Caco-2 (cell line): ENCODE results near the gene CTDSPL. TPM values are rescaled to one million over a fixed set of nuclear protein-coding genes. Genes with fewer than 3 reads are reported as not detected.
"Not testable (repeated sequence)": the region's sequence is repeated elsewhere in the genome, so short reads cannot be mapped to it uniquely, and the experiment has no call there.

Experiments used
- BruUV-seq: library from RNA; stranded (reverse); fragments of 400-500 nt; replicated peaks from 2 replicates; lab custom pipeline; 2021; lab: Mats Ljungman, UMichigan
- CTCF ChIA-PET: fragments of 300-600 bp; sonication (Branson Sonifier 250); formaldehyde crosslinking; loops from one replicate; lab custom pipeline; 2022; ENCODE audit warnings: antibody characterized with exemption; lab: Charles Lee
- POLR2A ChIA-PET: fragments of 300-600 bp; sonication (Branson Sonifier 250); formaldehyde crosslinking; loops from one replicate; lab custom pipeline; 2022; ENCODE audit warnings: antibody characterized with exemption; lab: Charles Lee
- DNase-seq, 2 experiments: peaks; one replicate each; pipeline versions ENCODE4 v3.0.0 to v3.0.0-alpha.2; 2020 to 2022
- H3K27me3 ChIP-seq: replicated peaks from 2 replicates; pipeline ENCODE4 v1.6.0; 2011; ENCODE audit warnings: low read length; ENCODE audit not compliant: control insufficient read depth, insufficient read depth
- H3K36me3 ChIP-seq: 2 replicates; pipeline ENCODE4 v1.5.1; 2011; ENCODE audit warnings: low read length; ENCODE audit not compliant: control insufficient read depth, insufficient read depth
- H3K4me1 ChIP-seq: fragments of 250-450 bp; sonication (Bioruptor Pico); 2 replicates; pipeline ENCODE4 v1.5.1; 2020; ENCODE audit warnings: mild to moderate bottlenecking
- H3K4me3 ChIP-seq: 2 replicates; pipeline ENCODE4 v1.5.1; 2011; ENCODE audit warnings: low read depth, mild to moderate bottlenecking, control low read depth, low read length
- H3K9me3 ChIP-seq: fragments of 250-450 bp; sonication (Bioruptor Pico); 2 replicates; pipeline ENCODE4 v1.5.1; 2020; ENCODE audit warnings: mild to moderate bottlenecking, moderate library complexity
- H3K27ac Mint-ChIP-seq: one replicate; pipeline ENCODE4 v1.8.0; 2022; ENCODE audit warnings: mixed read lengths; ENCODE audit not compliant: unreplicated experiment
- H3K27me3 Mint-ChIP-seq: one replicate; pipeline ENCODE4 v1.8.0; 2022; ENCODE audit warnings: mixed read lengths; ENCODE audit not compliant: insufficient read depth, unreplicated experiment
- H3K36me3 Mint-ChIP-seq: one replicate; pipeline ENCODE4 v1.8.0; 2022; ENCODE audit warnings: mild to moderate bottlenecking, mixed read lengths; ENCODE audit not compliant: insufficient read depth, unreplicated experiment
- H3K4me1 Mint-ChIP-seq: one replicate; pipeline ENCODE4 v1.8.0; 2022; ENCODE audit warnings: low read depth, mixed read lengths; ENCODE audit not compliant: unreplicated experiment
- H3K4me3 Mint-ChIP-seq: one replicate; pipeline ENCODE4 v1.8.0; 2022; ENCODE audit warnings: mild to moderate bottlenecking, moderate library complexity, mixed read lengths; ENCODE audit not compliant: unreplicated experiment
- H3K9me3 Mint-ChIP-seq: one replicate; pipeline ENCODE4 v1.8.0; 2022; ENCODE audit warnings: mixed read lengths; ENCODE audit not compliant: unreplicated experiment
- intact Hi-C: fragments of 100-400 bp; cut with micrococcal nuclease; formaldehyde crosslinking; loops from one replicate; pipeline ENCODE4 v1.10.0; 2022; ENCODE audit not compliant: unreplicated experiment
- total RNA-seq: library from RNA; stranded (reverse); gene quantifications from 2 replicates; pipeline ENCODE4 v1.2.3, GENCODE V29; 2022
- TF ChIP-seq, protein P1 (sequence below), 2 experiments: fragments of 200-600 bp in 1 of 2; IDR thresholded peaks; 1 replicate in 1 of 2; 2 replicates in 1 of 2; pipeline versions ENCODE4 v1.5.1 to v1.8.0; 2011 to 2022; ENCODE audit warnings: antibody characterized with exemption in 1 of 2, control low read depth in 1 of 2, inconsistent platforms in 1 of 2, low read depth in 1 of 2, low read length in 1 of 2, mild to moderate bottlenecking in 1 of 2, moderate library complexity in 1 of 2; ENCODE audit not compliant: insufficient read depth in 1 of 2, severe bottlenecking in 1 of 2, unreplicated experiment in 1 of 2

The CTDSPL gene
- total RNA-seq, 1 experiment from 2014 or later = 60.9 TPM

DNA sequence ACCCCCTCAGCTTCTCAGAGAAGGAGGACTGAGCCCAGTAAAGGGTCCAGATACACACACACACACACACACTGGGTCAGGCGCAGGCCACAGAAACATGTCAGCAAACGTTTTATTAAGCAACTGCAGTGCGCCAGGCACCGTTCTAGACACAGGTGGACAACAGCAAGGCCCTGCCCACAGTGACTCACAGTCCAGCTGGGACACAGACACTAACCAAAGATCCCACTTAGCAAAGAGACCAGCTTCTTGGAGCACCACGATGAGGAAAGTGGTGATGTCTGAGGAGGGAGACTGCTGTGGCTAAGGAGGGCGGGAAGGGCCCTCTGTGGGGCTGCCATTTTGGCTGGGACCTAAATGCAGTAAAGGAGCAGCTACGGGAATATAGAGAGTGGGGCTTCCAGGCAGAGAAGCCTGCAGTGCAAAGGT lies 126.1 kb downstream of the CTDSPL start:
- Mint-ChIP-seq H3K4me3 (peak overlapping the region; percentile 26), H3K4me1 (peaks cover 67% of the 10 kb centered on the region), H3K27ac (peak overlapping the region; percentile 83), H3K36me3 (peaks cover 55% of the 10 kb centered on the region), H3K9me3 (no peaks in the 10 kb centered on the region), H3K27me3 (no peaks in the 10 kb centered on the region)
- ChIA-PET POLR2A (interaction anchor here (0.6 kb wide), 1 partner anchor 9 kb away, joined by 4 read pairs; no protein-coding TSS in a partner anchor), CTCF (interaction anchor here (3.2 kb wide), 1 partner anchor 9 kb away, joined by 12 read pairs; no protein-coding TSS in a partner anchor)
- Histone ChIP-seq H3K36me3 (no peaks in the 10 kb centered on the region), H3K4me3 (no peak overlapping the region), H3K9me3 (no peaks in the 10 kb centered on the region), H3K4me1 (peaks cover 85% of the 10 kb centered on the region), H3K27me3 (no peaks in the 10 kb centered on the region)
- intact Hi-C loops = no loop called here
- TF ChIP-seq, protein P1, sequence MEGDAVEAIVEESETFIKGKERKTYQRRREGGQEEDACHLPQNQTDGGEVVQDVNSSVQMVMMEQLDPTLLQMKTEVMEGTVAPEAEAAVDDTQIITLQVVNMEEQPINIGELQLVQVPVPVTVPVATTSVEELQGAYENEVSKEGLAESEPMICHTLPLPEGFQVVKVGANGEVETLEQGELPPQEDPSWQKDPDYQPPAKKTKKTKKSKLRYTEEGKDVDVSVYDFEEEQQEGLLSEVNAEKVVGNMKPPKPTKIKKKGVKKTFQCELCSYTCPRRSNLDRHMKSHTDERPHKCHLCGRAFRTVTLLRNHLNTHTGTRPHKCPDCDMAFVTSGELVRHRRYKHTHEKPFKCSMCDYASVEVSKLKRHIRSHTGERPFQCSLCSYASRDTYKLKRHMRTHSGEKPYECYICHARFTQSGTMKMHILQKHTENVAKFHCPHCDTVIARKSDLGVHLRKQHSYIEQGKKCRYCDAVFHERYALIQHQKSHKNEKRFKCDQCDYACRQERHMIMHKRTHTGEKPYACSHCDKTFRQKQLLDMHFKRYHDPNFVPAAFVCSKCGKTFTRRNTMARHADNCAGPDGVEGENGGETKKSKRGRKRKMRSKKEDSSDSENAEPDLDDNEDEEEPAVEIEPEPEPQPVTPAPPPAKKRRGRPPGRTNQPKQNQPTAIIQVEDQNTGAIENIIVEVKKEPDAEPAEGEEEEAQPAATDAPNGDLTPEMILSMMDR (IDR thresholded peaks at IDR 0.05; ENCODE audit: insufficient read depth in 1 of 2, low read depth in 1 of 2, low read length in 1 of 2, severe bottlenecking in 1 of 2, unreplicated experiment in 1 of 2) = no peak
- no TSS peak for BruUV-seq
- DNase-seq = no peak

DNA sequence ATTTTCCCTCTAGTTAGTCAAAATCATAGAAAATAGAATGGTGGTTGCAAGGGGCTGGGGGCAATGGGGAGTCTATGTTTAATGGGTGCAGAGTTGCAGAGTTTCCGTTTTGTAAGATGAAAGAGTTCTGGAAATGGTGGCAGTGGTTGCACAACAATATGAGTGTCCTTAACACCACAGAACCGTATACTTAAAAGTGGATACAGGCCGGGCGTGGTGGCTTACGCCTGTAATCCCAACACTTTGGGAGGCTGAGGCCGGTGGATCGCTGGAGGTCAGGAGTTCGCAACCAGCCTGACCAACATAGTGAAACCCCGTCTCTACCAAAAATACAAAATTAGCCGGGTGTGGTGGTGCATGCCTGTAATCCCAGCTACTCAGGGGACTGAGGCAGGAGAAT lies 126.7 kb downstream of the CTDSPL start:
- H3K27me3 Mint-ChIP-seq, POLR2A ChIA-PET, BruUV-seq, intact Hi-C loops, H3K36me3 ChIP-seq, H3K9me3 Mint-ChIP-seq, H3K27me3 ChIP-seq, DNase-seq, H3K9me3 ChIP-seq, H3K4me3 ChIP-seq: not testable (repeated sequence)
- Mint-ChIP-seq H3K27ac (peak overlapping the region; percentile 83), H3K36me3 (peaks cover 61% of the 10 kb centered on the region), H3K4me3 (peak overlapping the region; percentile 26), H3K4me1 (peaks cover 73% of the 10 kb centered on the region)
- CTCF ChIA-PET = interaction anchor here (3.2 kb wide), 1 partner anchor 9 kb away, joined by 12 read pairs; no protein-coding TSS in a partner anchor
- peaks cover 89% of the 10 kb centered on the region for H3K4me1 ChIP-seq

DNA sequence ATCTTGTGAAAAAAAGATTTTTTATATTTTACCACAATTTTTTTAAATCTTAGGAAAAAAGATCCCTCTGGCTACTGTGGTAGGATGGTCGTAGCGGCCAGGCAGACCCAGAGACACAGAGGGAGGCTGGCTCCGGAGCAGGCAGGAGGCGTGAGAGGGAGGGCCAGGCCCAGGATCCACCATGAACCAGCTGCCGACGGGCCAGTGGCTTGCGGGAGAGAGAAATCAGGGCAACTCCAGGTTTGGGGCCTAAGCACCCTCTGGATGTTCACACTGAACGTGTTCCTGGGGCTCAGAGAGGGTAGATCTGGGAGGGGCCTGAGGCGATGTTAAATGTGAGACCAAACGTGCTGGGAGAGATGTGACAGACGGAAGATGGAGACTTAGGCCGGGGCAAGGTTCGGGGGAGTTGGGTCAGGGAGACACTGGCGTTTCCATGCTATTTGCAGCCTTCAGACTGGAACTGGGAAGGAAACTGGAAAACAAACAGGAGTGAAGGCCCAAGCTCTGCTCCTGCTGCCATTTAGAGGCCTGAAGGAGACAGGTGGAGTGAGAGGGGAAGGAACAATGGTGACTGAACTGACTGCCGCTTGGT lies 127.3 kb downstream of the CTDSPL start:
- TF ChIP-seq, protein P1 (IDR thresholded peaks at IDR 0.05; ENCODE audit: insufficient read depth in 1 of 2, low read depth in 1 of 2, low read length in 1 of 2, severe bottlenecking in 1 of 2, unreplicated experiment in 1 of 2) = no peak
- BruUV-seq = no TSS peak
- ChIA-PET CTCF (no interaction called here), POLR2A (no interaction called here)
- Histone ChIP-seq H3K4me1 (peaks cover 93% of the 10 kb centered on the region), H3K4me3 (no peak overlapping the region), H3K36me3 (no peaks in the 10 kb centered on the region), H3K9me3 (no peaks in the 10 kb centered on the region), H3K27me3 (no peaks in the 10 kb centered on the region)
- no peaks in the 10 kb centered on the region for H3K27me3 Mint-ChIP-seq
- H3K4me3 Mint-ChIP-seq = no peak overlapping the region
- H3K9me3 Mint-ChIP-seq = no peaks in the 10 kb centered on the region
- peaks cover 78% of the 10 kb centered on the region for H3K4me1 Mint-ChIP-seq
- H3K27ac Mint-ChIP-seq = peak overlapping the region; percentile 100
- peaks cover 59% of the 10 kb centered on the region for H3K36me3 Mint-ChIP-seq
- intact Hi-C loops = no loop called here
- no peak for DNase-seq
